Mesenchymal stem cell (in vitro differentiated cells and primary cell): ENCODE measurements around the gene LNP1.

Experiments
- DNase-seq: peaks from one replicate; pipeline ENCODE4 v3.0.0-alpha.2; 2013
- H2AFZ ChIP-seq: one replicate; pipeline ENCODE4 v1.6.1; 2013; ENCODE audit warnings: low read depth, mild to moderate bottlenecking, control low read depth, inconsistent platforms, low read length, moderate library complexity
- H2AK5ac ChIP-seq: 2 replicates; pipeline ENCODE4 v1.6.1; 2013; ENCODE audit warnings: low read length, moderate library complexity, mild to moderate bottlenecking, inconsistent platforms; ENCODE audit not compliant: severe bottlenecking
- H2BK120ac ChIP-seq: one replicate; pipeline ENCODE4 v1.6.1; 2013; ENCODE audit warnings: low read depth, mild to moderate bottlenecking, inconsistent platforms, low read length, moderate library complexity
- H2BK12ac ChIP-seq, 2 experiments: one replicate each; pipeline ENCODE4 v1.6.1; 2013; ENCODE audit warnings: inconsistent platforms in 2 of 2, low read length in 2 of 2, mild to moderate bottlenecking in 2 of 2, moderate library complexity in 2 of 2, control low read depth in 1 of 2
- H2BK15ac ChIP-seq: one replicate; pipeline ENCODE4 v1.6.1; 2013; ENCODE audit warnings: mild to moderate bottlenecking, low read depth, inconsistent platforms; ENCODE audit not compliant: poor library complexity, severe bottlenecking
- H2BK5ac ChIP-seq: 2 replicates; pipeline ENCODE4 v1.6.1; 2013; ENCODE audit warnings: low read depth, mild to moderate bottlenecking, low read length, control low read depth, inconsistent platforms; ENCODE audit not compliant: poor library complexity, severe bottlenecking
- H3K14ac ChIP-seq, 2 experiments: one replicate each; pipeline ENCODE4 v1.6.1; 2013; ENCODE audit warnings: inconsistent platforms in 2 of 2, low read length in 2 of 2, control low read depth in 1 of 2, mild to moderate bottlenecking in 1 of 2, moderate library complexity in 1 of 2
- H3K18ac ChIP-seq, 2 experiments: one replicate each; pipeline ENCODE4 v1.6.1; 2013; ENCODE audit warnings: inconsistent platforms in 2 of 2, low read length in 2 of 2, control low read depth in 1 of 2, low read depth in 1 of 2, mild to moderate bottlenecking in 1 of 2
- H3K23ac ChIP-seq, 2 experiments: one replicate each; pipeline ENCODE4 v1.6.1; 2013; ENCODE audit warnings: inconsistent platforms in 2 of 2, low read length in 2 of 2, mild to moderate bottlenecking in 2 of 2, moderate library complexity in 2 of 2, control low read depth in 1 of 2
- H3K27ac ChIP-seq: 2 replicates; pipeline ENCODE4 v1.5.1; 2013; ENCODE audit warnings: mild to moderate bottlenecking, moderate library complexity, low read length, control low read depth, inconsistent platforms; ENCODE audit not compliant: poor library complexity, severe bottlenecking
- H3K27me3 ChIP-seq, 2 experiments: 2 replicates each; pipeline versions ENCODE4 v1.6.1 to v1.7.0; 2013; ENCODE audit warnings: low read length in 2 of 2, mild to moderate bottlenecking in 2 of 2, moderate library complexity in 2 of 2, control low read depth in 1 of 2, inconsistent platforms in 1 of 2; ENCODE audit not compliant: control insufficient read depth in 1 of 2, insufficient read depth in 1 of 2
- H3K36me3 ChIP-seq, 2 experiments: 2 replicates each; pipeline versions ENCODE4 v1.6.1 to v1.7.0; 2013; ENCODE audit warnings: low read length in 2 of 2, control low read depth in 1 of 2, inconsistent platforms in 1 of 2, low read depth in 1 of 2, mild to moderate bottlenecking in 1 of 2; ENCODE audit not compliant: insufficient read depth in 2 of 2, control insufficient read depth in 1 of 2
- H3K4ac ChIP-seq, 2 experiments: one replicate each; pipeline ENCODE4 v1.6.1; 2013; ENCODE audit warnings: inconsistent platforms in 2 of 2, low read length in 2 of 2, mild to moderate bottlenecking in 2 of 2, moderate library complexity in 2 of 2, control low read depth in 1 of 2, low read depth in 1 of 2
- H3K4me1 ChIP-seq: 2 replicates; pipeline ENCODE4 v1.6.1; 2013; ENCODE audit warnings: low read depth, low read length, control low read depth; ENCODE audit not compliant: control insufficient read depth, insufficient read depth
- H3K4me2 ChIP-seq: 2 replicates; pipeline ENCODE4 v1.6.1; 2013; ENCODE audit warnings: low read length, mild to moderate bottlenecking, inconsistent platforms; ENCODE audit not compliant: poor library complexity, severe bottlenecking
- H3K4me3 ChIP-seq, 2 experiments: 2 replicates each; pipeline versions ENCODE4 v1.5.1 to v1.7.0; 2013; ENCODE audit warnings: low read length in 2 of 2, mild to moderate bottlenecking in 2 of 2, control low read depth in 1 of 2, low read depth in 1 of 2; ENCODE audit not compliant: insufficient read depth in 1 of 2
- H3K79me1 ChIP-seq: replicated peaks from 2 replicates; pipeline ENCODE4 v1.6.1; 2013; ENCODE audit warnings: mild to moderate bottlenecking, control low read depth, low read length, inconsistent platforms; ENCODE audit not compliant: poor library complexity, severe bottlenecking
- H3K9ac ChIP-seq: 2 replicates; pipeline ENCODE4 v1.7.0; 2013; ENCODE audit warnings: mild to moderate bottlenecking, low read length, moderate library complexity
- H3K9me3 ChIP-seq: 2 replicates; pipeline ENCODE4 v1.7.0; 2013; ENCODE audit warnings: mild to moderate bottlenecking, low read length; ENCODE audit not compliant: control insufficient read depth
- H4K8ac ChIP-seq: one replicate; pipeline ENCODE4 v1.6.1; 2013; ENCODE audit warnings: inconsistent platforms, mild to moderate bottlenecking, low read length, moderate library complexity
- H4K91ac ChIP-seq: one replicate; pipeline ENCODE4 v1.6.1; 2013; ENCODE audit warnings: mild to moderate bottlenecking, low read length, inconsistent platforms
- WGBS: methylation state at CpG from one replicate; pipeline ENCODE4 v1.1.7; 2013; ENCODE audit warnings: mixed read lengths; 5-methylcytosine and 5-hydroxymethylcytosine counted together

Gene LNP1

GRCh38 chr3:100456745-100457144 lies 55.4 kb downstream of the LNP1 start:
- no peaks in the 10 kb centered on the region for H3K36me3 ChIP-seq
- H2BK120ac ChIP-seq, result no peak overlapping the region
- no peak overlapping the region for H2AFZ ChIP-seq
- no peak overlapping the region for H2BK15ac ChIP-seq
- no peaks in the 10 kb centered on the region for H3K9me3 ChIP-seq
- H3K14ac ChIP-seq, result no peak overlapping the region
- H3K9ac ChIP-seq, result no peak overlapping the region
- H3K23ac ChIP-seq, result no peak overlapping the region
- H3K4me2 ChIP-seq, result no peak overlapping the region
- no peak overlapping the region for H2AK5ac ChIP-seq
- H2BK5ac ChIP-seq, result no peak overlapping the region
- H3K4ac ChIP-seq, result no peak overlapping the region
- H3K27ac ChIP-seq, result no peak overlapping the region
- no peaks in the 10 kb centered on the region for H3K4me1 ChIP-seq
- no peak for DNase-seq
- H3K27me3 ChIP-seq, result no peaks in the 10 kb centered on the region
- H3K18ac ChIP-seq, result no peak overlapping the region
- no peak overlapping the region for H4K91ac ChIP-seq
- H4K8ac ChIP-seq, result no peak overlapping the region
- H3K79me1 ChIP-seq, result no peaks in the 10 kb centered on the region
- 90% methylated on average over 1 of the region's 1 CpG for WGBS
- no peak overlapping the region for H3K4me3 ChIP-seq
- no peak overlapping the region for H2BK12ac ChIP-seq

GRCh38 chr3:100457811-100458210 lies 56.5 kb downstream of the LNP1 start:
- Histone ChIP-seq H2BK120ac (no peak overlapping the region), H3K79me1 (no peaks in the 10 kb centered on the region), H2AFZ (no peak overlapping the region), H2BK5ac (no peak overlapping the region), H2BK12ac (no peak overlapping the region), H3K27ac (no peak overlapping the region), H2AK5ac (no peak overlapping the region), H2BK15ac (no peak overlapping the region), H3K18ac (no peak overlapping the region), H3K9me3 (no peaks in the 10 kb centered on the region), H3K4me2 (no peak overlapping the region), H3K36me3 (no peaks in the 10 kb centered on the region), H4K91ac (no peak overlapping the region), H4K8ac (no peak overlapping the region), H3K14ac (no peak overlapping the region), H3K4me3 (no peak overlapping the region), H3K4ac (no peak overlapping the region), H3K4me1 (no peaks in the 10 kb centered on the region), H3K9ac (no peak overlapping the region), H3K23ac (no peak overlapping the region), H3K27me3 (no peaks in the 10 kb centered on the region)
- DNase-seq, result no peak
- WGBS, result no CpG with 5 or more reads among the region's 1 CpG

GRCh38 chr3:100458814-100459213 lies 57.5 kb downstream of the LNP1 start:
- Histone ChIP-seq H3K4me1 (no peaks in the 10 kb centered on the region), H2BK5ac (no peak overlapping the region), H3K79me1 (no peaks in the 10 kb centered on the region), H4K8ac (no peak overlapping the region), H2BK15ac (no peak overlapping the region), H3K9ac (no peak overlapping the region), H2BK120ac (no peak overlapping the region), H3K9me3 (no peaks in the 10 kb centered on the region), H3K4ac (no peak overlapping the region), H3K27me3 (no peaks in the 10 kb centered on the region), H3K4me2 (no peak overlapping the region), H4K91ac (no peak overlapping the region), H3K4me3 (no peak overlapping the region), H3K18ac (no peak overlapping the region), H3K36me3 (no peaks in the 10 kb centered on the region), H3K27ac (no peak overlapping the region), H3K23ac (no peak overlapping the region), H2AFZ (no peak overlapping the region), H2BK12ac (no peak overlapping the region), H3K14ac (no peak overlapping the region), H2AK5ac (no peak overlapping the region)
- WGBS, result 100% methylated on average over 1 of the region's 1 CpG
- no peak for DNase-seq

GRCh38 chr3:100463002-100463401 lies 61.7 kb downstream of the LNP1 start:
- Histone ChIP-seq H3K9me3 (peaks cover 10% of the 10 kb centered on the region), H3K4me2 (no peak overlapping the region), H2BK15ac (no peak overlapping the region), H3K14ac (no peak overlapping the region), H3K9ac (no peak overlapping the region), H3K27ac (no peak overlapping the region), H4K91ac (no peak overlapping the region), H2BK120ac (no peak overlapping the region), H2BK5ac (no peak overlapping the region), H3K79me1 (no peaks in the 10 kb centered on the region), H3K23ac (no peak overlapping the region), H2AK5ac (no peak overlapping the region), H2AFZ (no peak overlapping the region), H4K8ac (no peak overlapping the region), H3K4me3 (no peak overlapping the region), H3K4me1 (no peaks in the 10 kb centered on the region), H3K4ac (no peak overlapping the region), H3K27me3 (no peaks in the 10 kb centered on the region), H3K18ac (no peak overlapping the region), H3K36me3 (no peaks in the 10 kb centered on the region), H2BK12ac (no peak overlapping the region)
- WGBS, result 5% methylated on average over 2 of the region's 3 CpGs
- DNase-seq, result peak; percentile 67
